Naive thymus-derived CD8-positive, alpha-beta T cell (primary cell): ENCODE data around the gene TNFSF13B. TPM values are rescaled to one million over a fixed set of nuclear protein-coding genes. Genes with fewer than 3 reads are reported as not detected.

Experiments used
- polyA plus RNA-seq, 3 donors: library from polyadenylated mRNA; unstranded; fragments of 300-500 nt; fragmentation: Illumina TruSeq; gene quantifications; one replicate each; pipeline ENCODE4 v1.2.3, GENCODE V29; 2021
- total RNA-seq, 8 experiments: library from RNA in 2 of 8; stranded (reverse) in 2 of 8; gene quantifications; one replicate each; pipeline ENCODE4 v1.2.3 and lab custom pipeline; 2021 to 2026

The TNFSF13B gene
- total and polyA plus RNA-seq, 5 experiments from 2014 or later: 2.8 to 5.6 (median 3.4) TPM

Other genes with a start within 250 kb of the TNFSF13B start
- 10 to 100 TPM; 12.4 to 13.3 TPM for gene LIG4, start 54.2 kb upstream of the TNFSF13B start, total RNA-seq
- 1 to 10 TPM; 4.9 to 10.0 (median 5.8) TPM for gene LIG4, start 54.2 kb upstream of the TNFSF13B start, polyA plus RNA-seq
- gene ABHD13, start 51.3 kb upstream of the TNFSF13B start, total RNA-seq: 10 to 100 TPM; 13.8 to 15.9 TPM
- gene ABHD13, start 51.3 kb upstream of the TNFSF13B start, polyA plus RNA-seq: 1 to 10 TPM; 4.8 to 6.8 (median 6.2) TPM